ENCODE measurements around the gene SLC39A11.

The SLC39A11 gene

DNA sequence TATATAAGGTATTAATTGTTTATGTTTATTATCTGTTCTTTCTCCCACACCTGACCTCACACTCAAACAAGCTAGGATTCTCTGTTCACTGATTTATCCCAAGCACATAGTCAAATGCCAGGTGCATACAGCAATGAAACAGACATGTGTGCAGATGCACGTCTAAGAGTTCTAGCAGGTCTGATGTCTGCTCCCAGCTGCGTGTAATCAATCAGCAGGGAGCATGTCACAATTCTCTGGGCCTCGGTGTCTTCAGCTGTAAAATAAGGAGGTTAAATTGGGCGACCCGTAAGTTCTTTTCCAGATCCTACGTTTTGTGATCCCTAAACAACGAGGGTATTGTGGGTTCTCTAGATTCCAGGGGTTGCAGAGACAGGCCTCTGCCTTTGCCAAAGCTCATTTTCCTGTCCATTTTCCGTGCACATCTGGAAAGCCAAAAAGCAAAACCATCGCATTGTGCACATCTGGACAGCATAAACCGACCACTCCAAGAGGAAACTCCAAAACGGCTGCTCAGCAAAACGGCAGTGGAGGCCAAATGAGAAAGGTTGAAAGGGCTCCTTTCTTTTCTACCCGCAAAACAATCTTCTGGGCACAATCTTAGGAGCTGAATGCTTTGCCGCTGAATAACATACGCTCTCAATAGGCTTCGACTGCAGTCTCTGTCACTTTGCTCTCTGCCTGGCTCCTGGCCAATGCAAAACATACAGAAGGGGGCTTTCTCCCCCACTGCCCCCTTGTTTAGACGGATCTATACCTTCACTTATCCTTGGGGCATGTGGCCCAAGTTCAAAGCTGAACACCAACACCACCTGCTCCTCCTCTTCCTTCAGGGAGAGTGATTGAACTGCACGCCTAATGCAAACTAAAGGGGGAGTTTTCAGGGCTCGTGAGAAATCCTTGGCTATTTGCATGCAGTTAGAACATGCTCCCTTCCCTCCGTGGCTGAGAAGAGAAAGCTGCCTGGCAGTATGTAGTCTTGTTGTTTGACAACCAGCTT is 426.3 kb downstream of the SLC39A11 start:
- peaks cover 10% of the 10 kb centered on the region for H3K27me3 Mint-ChIP-seq (ENCODE audit: low read depth, poor library complexity)
- H3K4me1 Mint-ChIP-seq = peaks cover 27% of the 10 kb centered on the region
- DNase-seq = no peak
- no peak overlapping the region for H3K4me3 Mint-ChIP-seq
- peaks cover 19% of the 10 kb centered on the region for H3K9me3 Mint-ChIP-seq
- no peak for TF ChIP-seq CTCF (IDR thresholded peaks at IDR 0.05)
- no peak overlapping the region for H3K27ac Mint-ChIP-seq
- H3K36me3 Mint-ChIP-seq (ENCODE audit: low read depth) = peaks cover 6% of the 10 kb centered on the region

DNA sequence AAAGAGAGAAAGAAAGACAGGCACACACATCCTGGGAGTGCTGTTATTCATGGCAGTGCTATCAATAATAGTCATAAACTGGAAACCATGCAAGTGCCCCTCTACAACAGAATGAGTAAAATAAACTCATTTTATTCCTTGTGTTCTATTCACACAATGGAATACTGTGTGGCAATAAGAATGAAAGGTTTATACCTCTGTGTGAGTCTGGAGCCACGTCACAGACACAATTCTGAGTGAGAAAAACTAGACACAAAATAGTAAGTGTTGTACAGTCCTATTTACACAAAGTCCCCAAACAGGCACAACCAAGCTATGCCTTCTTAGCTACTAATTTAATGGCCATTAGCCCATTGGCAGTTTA is 429.7 kb downstream of the SLC39A11 start:
- Mint-ChIP-seq H3K4me3 (no peak overlapping the region), H3K9me3 (peaks cover 16% of the 10 kb centered on the region), H3K4me1 (peaks cover 46% of the 10 kb centered on the region)

GRCh38 chr17:72661945-72662826 is 430.3 kb downstream of the SLC39A11 start:
- TF ChIP-seq CTCF (IDR thresholded peaks at IDR 0.05) = no peak
- Mint-ChIP-seq H3K9me3 (peaks cover 16% of the 10 kb centered on the region), H3K4me1 (peaks cover 47% of the 10 kb centered on the region), H3K4me3 (no peak overlapping the region), H3K27ac (peak overlapping the region; percentile 66), H3K36me3 (ENCODE audit: low read depth) (peaks cover 6% of the 10 kb centered on the region), H3K27me3 (ENCODE audit: low read depth, poor library complexity) (peaks cover 11% of the 10 kb centered on the region)
- DNase-seq = no peak

More for the DNA sequence above, 429.7 kb downstream of the SLC39A11 start:
- DNase-seq = no peak
- no peak for TF ChIP-seq CTCF (IDR thresholded peaks at IDR 0.05)
- peaks cover 6% of the 10 kb centered on the region for H3K36me3 Mint-ChIP-seq (ENCODE audit: low read depth)
- H3K27me3 Mint-ChIP-seq (ENCODE audit: low read depth, poor library complexity) = peaks cover 11% of the 10 kb centered on the region
- no peak overlapping the region for H3K27ac Mint-ChIP-seq

DNA sequence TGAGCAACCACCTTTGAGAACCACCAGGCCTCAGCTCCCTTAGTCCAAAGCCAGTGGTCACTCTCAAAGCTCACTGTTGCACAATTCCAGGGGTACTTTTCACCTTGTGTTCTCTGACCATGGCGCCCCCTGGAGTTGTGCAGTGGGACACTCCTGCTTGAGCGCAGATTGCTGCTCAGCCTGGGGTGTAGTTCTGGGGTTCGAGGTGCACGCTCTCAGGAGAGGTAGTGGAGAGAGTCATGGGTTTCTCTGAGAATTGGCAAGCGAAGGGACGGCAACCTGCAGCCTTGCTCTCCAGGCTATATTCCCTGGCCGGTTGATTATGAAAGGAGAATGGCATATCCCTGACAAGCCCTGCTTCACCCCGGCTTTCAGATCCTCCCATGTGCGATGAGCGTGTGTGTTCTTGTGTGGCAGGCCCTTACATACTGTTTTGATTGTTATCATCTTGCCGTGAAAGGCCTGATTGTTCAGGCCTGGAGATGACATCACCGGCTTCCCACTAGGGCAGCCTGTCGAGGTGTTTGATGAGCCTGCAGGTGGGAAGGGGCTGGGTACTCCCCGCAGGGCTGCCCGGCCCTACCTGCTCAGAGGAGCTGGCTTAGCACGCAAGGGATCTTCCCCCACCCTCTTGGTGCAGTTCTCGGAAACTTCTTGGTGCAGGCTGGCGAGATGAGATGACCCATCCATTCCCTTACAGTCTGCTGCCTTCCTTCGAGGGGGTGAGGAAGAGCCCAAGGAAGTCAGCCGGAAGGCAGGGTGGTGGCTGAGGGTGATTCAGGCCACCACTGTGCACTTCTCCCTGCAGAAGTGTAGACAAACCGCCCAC is 431.2 kb downstream of the SLC39A11 start:
- H3K27ac Mint-ChIP-seq = no peak overlapping the region

More for the DNA sequence above, 431.2 kb downstream of the SLC39A11 start:
- TF ChIP-seq CTCF (IDR thresholded peaks at IDR 0.05) = peak; percentile 13
- H3K4me1 Mint-ChIP-seq = peaks cover 41% of the 10 kb centered on the region
- no peak for DNase-seq
- H3K4me3 Mint-ChIP-seq = no peak overlapping the region
- H3K9me3 Mint-ChIP-seq = peaks cover 16% of the 10 kb centered on the region
- peaks cover 11% of the 10 kb centered on the region for H3K27me3 Mint-ChIP-seq (ENCODE audit: low read depth, poor library complexity)
- H3K36me3 Mint-ChIP-seq (ENCODE audit: low read depth) = peaks cover 6% of the 10 kb centered on the region
